Ectodermal cell (in vitro differentiated cells): ENCODE results near the gene B4GALT1.

Experiments
- H3K27ac ChIP-seq: 2 replicates; pipeline ENCODE4 v1.7.0; 2013; ENCODE audit warnings: mild to moderate bottlenecking, low read depth, low read length; ENCODE audit not compliant: insufficient read depth, poor library complexity, severe bottlenecking
- H3K27me3 ChIP-seq: 2 replicates; pipeline ENCODE4 v1.7.0; 2013; ENCODE audit warnings: mild to moderate bottlenecking, low read length; ENCODE audit not compliant: insufficient read depth, control insufficient read depth, poor library complexity, severe bottlenecking
- H3K36me3 ChIP-seq: one replicate; pipeline ENCODE4 v1.7.0; 2013; ENCODE audit warnings: low read length; ENCODE audit not compliant: control insufficient read depth, insufficient read depth
- H3K4me1 ChIP-seq: one replicate; pipeline ENCODE4 v1.7.0; 2013; ENCODE audit warnings: low read length; ENCODE audit not compliant: control insufficient read depth, insufficient read depth
- H3K4me3 ChIP-seq: 2 replicates; pipeline ENCODE4 v1.7.0; 2013; ENCODE audit warnings: low read depth, low read length, control low read depth; ENCODE audit not compliant: insufficient read depth
- H3K9me3 ChIP-seq: 2 replicates; pipeline ENCODE4 v1.7.0; 2013; ENCODE audit warnings: mild to moderate bottlenecking, low read length, moderate library complexity; ENCODE audit not compliant: control insufficient read depth
- WGBS, 2 experiments: methylation state at CpG; one replicate each; pipeline ENCODE4 v1.1.7; 2013; ENCODE audit warnings: missing lambda C conversion rate in 2 of 2; 5-methylcytosine and 5-hydroxymethylcytosine counted together

Gene B4GALT1

GRCh38 chr9:33129886-33130881 is 37.0 kb downstream of the B4GALT1 start:
- no peaks in the 10 kb centered on the region for H3K36me3 ChIP-seq
- no peaks in the 10 kb centered on the region for H3K9me3 ChIP-seq
- no peak overlapping the region for H3K27ac ChIP-seq
- WGBS, 2 experiments = 95 to 97% methylated on average over 13 of the region's 14 CpGs
- no peaks in the 10 kb centered on the region for H3K4me1 ChIP-seq
- no peaks in the 10 kb centered on the region for H3K27me3 ChIP-seq
- H3K4me3 ChIP-seq = no peak overlapping the region

- H3K27me3 ChIP-seq = no peaks in the 10 kb centered on the region
- no peaks in the 10 kb centered on the region for H3K9me3 ChIP-seq
- no peak overlapping the region for H3K4me3 ChIP-seq
- 90 to 94% methylated on average over 5 of the region's 5 CpGs for WGBS, 2 experiments
- H3K4me1 ChIP-seq = no peaks in the 10 kb centered on the region
- H3K27ac ChIP-seq = no peak overlapping the region
- no peaks in the 10 kb centered on the region for H3K36me3 ChIP-seq
These were observed 37.8 kb downstream of the B4GALT1 start for GRCh38 chr9:33129251-33129885.

GRCh38 chr9:33128570-33128969 is 38.6 kb downstream of the B4GALT1 start:
- Histone ChIP-seq H3K27ac (no peak overlapping the region), H3K4me3 (no peak overlapping the region), H3K27me3 (no peaks in the 10 kb centered on the region), H3K9me3 (no peaks in the 10 kb centered on the region), H3K4me1 (no peaks in the 10 kb centered on the region), H3K36me3 (no peaks in the 10 kb centered on the region)
- WGBS, 2 experiments = 94 to 96% methylated on average over 3 to 4 of the region's 4 CpGs

GRCh38 chr9:33127881-33128280 is 39.3 kb downstream of the B4GALT1 start:
- WGBS, 2 experiments = 61 to 64% methylated on average over 4 of the region's 5 CpGs
- H3K36me3 ChIP-seq = no peaks in the 10 kb centered on the region
- H3K4me1 ChIP-seq = no peaks in the 10 kb centered on the region
- H3K4me3 ChIP-seq = no peak overlapping the region
- no peaks in the 10 kb centered on the region for H3K27me3 ChIP-seq
- no peak overlapping the region for H3K27ac ChIP-seq
- H3K9me3 ChIP-seq = no peaks in the 10 kb centered on the region

- WGBS, 2 experiments = 94 to 95% methylated on average over 8 of the region's 8 CpGs
- Histone ChIP-seq H3K4me3 (no peak overlapping the region), H3K4me1 (no peaks in the 10 kb centered on the region), H3K9me3 (no peaks in the 10 kb centered on the region), H3K27ac (no peak overlapping the region), H3K36me3 (no peaks in the 10 kb centered on the region), H3K27me3 (no peaks in the 10 kb centered on the region)
These were observed 41.0 kb downstream of the B4GALT1 start for GRCh38 chr9:33125871-33126823.

GRCh38 chr9:33125461-33125860 is 41.7 kb downstream of the B4GALT1 start:
- Histone ChIP-seq H3K4me3 (no peak overlapping the region), H3K36me3 (no peaks in the 10 kb centered on the region), H3K9me3 (no peaks in the 10 kb centered on the region), H3K27me3 (no peaks in the 10 kb centered on the region), H3K27ac (no peak overlapping the region), H3K4me1 (no peaks in the 10 kb centered on the region)
- 95 to 96% methylated on average over 3 of the region's 3 CpGs for WGBS, 2 experiments

- no peaks in the 10 kb centered on the region for H3K9me3 ChIP-seq
- no peak overlapping the region for H3K27ac ChIP-seq
- H3K4me3 ChIP-seq = no peak overlapping the region
- 80% methylated on average over 9 of the region's 9 CpGs for WGBS, 2 experiments
- H3K4me1 ChIP-seq = no peaks in the 10 kb centered on the region
- H3K36me3 ChIP-seq = no peaks in the 10 kb centered on the region
- no peaks in the 10 kb centered on the region for H3K27me3 ChIP-seq
These were observed 42.3 kb downstream of the B4GALT1 start for GRCh38 chr9:33124751-33125381.

GRCh38 chr9:33124046-33124445 is 43.1 kb downstream of the B4GALT1 start:
- H3K9me3 ChIP-seq = no peaks in the 10 kb centered on the region
- no peak overlapping the region for H3K27ac ChIP-seq
- no peak overlapping the region for H3K4me3 ChIP-seq
- 93% methylated on average over 5 of the region's 5 CpGs for WGBS, 2 experiments
- no peaks in the 10 kb centered on the region for H3K36me3 ChIP-seq
- no peaks in the 10 kb centered on the region for H3K4me1 ChIP-seq
- H3K27me3 ChIP-seq = no peaks in the 10 kb centered on the region

- 94 to 96% methylated on average over 8 of the region's 8 CpGs for WGBS, 2 experiments
- Histone ChIP-seq H3K4me1 (no peaks in the 10 kb centered on the region), H3K27ac (no peak overlapping the region), H3K36me3 (no peaks in the 10 kb centered on the region), H3K27me3 (no peaks in the 10 kb centered on the region), H3K4me3 (no peak overlapping the region), H3K9me3 (no peaks in the 10 kb centered on the region)
These were observed 43.6 kb downstream of the B4GALT1 start for GRCh38 chr9:33123407-33124031.
